Activated naive CD8-positive, alpha-beta T cell (primary cell): Measurements from ENCODE around the gene ATXN7L1.
A peak's percentile ranks its signal among the peaks of the same experiment; 100 is the strongest.

Experiments used
- H3K27ac Mint-ChIP-seq: one replicate; pipeline ENCODE4 v1.8.0; 2021; ENCODE audit warnings: mixed read lengths
- H3K27me3 Mint-ChIP-seq: one replicate; pipeline ENCODE4 v1.8.0; 2021; ENCODE audit warnings: mixed read lengths
- H3K36me3 Mint-ChIP-seq: one replicate; pipeline ENCODE4 v1.8.0; 2021; ENCODE audit warnings: mixed read lengths
- H3K4me1 Mint-ChIP-seq: one replicate; pipeline ENCODE4 v1.8.0; 2021; ENCODE audit warnings: low read depth, mixed read lengths
- H3K4me3 Mint-ChIP-seq: one replicate; pipeline ENCODE4 v1.8.0; 2021; ENCODE audit warnings: mild to moderate bottlenecking, mixed read lengths
- H3K9me3 Mint-ChIP-seq: one replicate; pipeline ENCODE4 v1.8.0; 2021; ENCODE audit warnings: low read depth, mixed read lengths

ATXN7L1 gene

GRCh38 chr7:105776986-105777910, 99.2 kb downstream of the ATXN7L1 start:
- Mint-ChIP-seq H3K27me3 (no peaks in the 10 kb centered on the region), H3K36me3 (peaks cover 7% of the 10 kb centered on the region), H3K27ac (no peak overlapping the region), H3K9me3 (no peaks in the 10 kb centered on the region), H3K4me1 (no peaks in the 10 kb centered on the region), H3K4me3 (no peak overlapping the region)

GRCh38 chr7:105776068-105776790, 100.2 kb downstream of the ATXN7L1 start:
- no peak overlapping the region for H3K4me3 Mint-ChIP-seq
- H3K4me1 Mint-ChIP-seq, result no peaks in the 10 kb centered on the region
- H3K9me3 Mint-ChIP-seq, result no peaks in the 10 kb centered on the region
- no peaks in the 10 kb centered on the region for H3K27me3 Mint-ChIP-seq
- peaks cover 12% of the 10 kb centered on the region for H3K36me3 Mint-ChIP-seq
- H3K27ac Mint-ChIP-seq, result no peak overlapping the region

- Mint-ChIP-seq H3K27me3 (no peaks in the 10 kb centered on the region), H3K4me3 (no peak overlapping the region), H3K27ac (no peak overlapping the region), H3K4me1 (no peaks in the 10 kb centered on the region), H3K9me3 (no peaks in the 10 kb centered on the region), H3K36me3 (peaks cover 12% of the 10 kb centered on the region)
These were observed 100.8 kb downstream of the ATXN7L1 start for GRCh38 chr7:105775580-105775979.

GRCh38 chr7:105773030-105773460, 103.4 kb downstream of the ATXN7L1 start:
- Mint-ChIP-seq H3K27me3 (no peaks in the 10 kb centered on the region), H3K9me3 (no peaks in the 10 kb centered on the region), H3K27ac (no peak overlapping the region), H3K4me3 (no peak overlapping the region), H3K36me3 (peaks cover 12% of the 10 kb centered on the region), H3K4me1 (no peaks in the 10 kb centered on the region)

- Mint-ChIP-seq H3K4me3 (no peak overlapping the region), H3K36me3 (peaks cover 10% of the 10 kb centered on the region), H3K9me3 (no peaks in the 10 kb centered on the region), H3K27ac (no peak overlapping the region), H3K4me1 (peaks cover 3% of the 10 kb centered on the region), H3K27me3 (no peaks in the 10 kb centered on the region)
These were observed 106.3 kb downstream of the ATXN7L1 start for GRCh38 chr7:105769901-105770628.

GRCh38 chr7:105768898-105769507, 107.4 kb downstream of the ATXN7L1 start:
- no peaks in the 10 kb centered on the region for H3K9me3 Mint-ChIP-seq
- H3K4me3 Mint-ChIP-seq, result no peak overlapping the region
- no peaks in the 10 kb centered on the region for H3K27me3 Mint-ChIP-seq
- no peak overlapping the region for H3K27ac Mint-ChIP-seq
- peaks cover 3% of the 10 kb centered on the region for H3K4me1 Mint-ChIP-seq
- H3K36me3 Mint-ChIP-seq, result peaks cover 10% of the 10 kb centered on the region

GRCh38 chr7:105768117-105768516, 108.3 kb downstream of the ATXN7L1 start:
- H3K27ac Mint-ChIP-seq, result no peak overlapping the region
- H3K9me3 Mint-ChIP-seq, result no peaks in the 10 kb centered on the region
- no peaks in the 10 kb centered on the region for H3K27me3 Mint-ChIP-seq
- no peak overlapping the region for H3K4me3 Mint-ChIP-seq
- H3K4me1 Mint-ChIP-seq, result peaks cover 3% of the 10 kb centered on the region
- H3K36me3 Mint-ChIP-seq, result peaks cover 10% of the 10 kb centered on the region

- no peak overlapping the region for H3K4me3 Mint-ChIP-seq
- H3K27me3 Mint-ChIP-seq, result no peaks in the 10 kb centered on the region
- H3K4me1 Mint-ChIP-seq, result peaks cover 12% of the 10 kb centered on the region
- H3K27ac Mint-ChIP-seq, result no peak overlapping the region
- H3K9me3 Mint-ChIP-seq, result no peaks in the 10 kb centered on the region
- peaks cover 6% of the 10 kb centered on the region for H3K36me3 Mint-ChIP-seq
These were observed 109.9 kb downstream of the ATXN7L1 start for GRCh38 chr7:105766421-105767073.

- Mint-ChIP-seq H3K36me3 (peaks cover 5% of the 10 kb centered on the region), H3K4me3 (no peak overlapping the region)
These were observed 110.6 kb downstream of the ATXN7L1 start for GRCh38 chr7:105765846-105766245.

GRCh38 chr7:105764506-105764905, 111.9 kb downstream of the ATXN7L1 start:
- Mint-ChIP-seq H3K4me3 (no peak overlapping the region), H3K4me1 (peaks cover 33% of the 10 kb centered on the region)

More at GRCh38 chr7:105765846-105766245, 110.6 kb downstream of the ATXN7L1 start:
- Mint-ChIP-seq H3K27me3 (no peaks in the 10 kb centered on the region), H3K4me1 (peaks cover 19% of the 10 kb centered on the region), H3K9me3 (no peaks in the 10 kb centered on the region), H3K27ac (no peak overlapping the region)

GRCh38 chr7:105760551-105761447, 115.6 kb downstream of the ATXN7L1 start:
- peak overlapping the region; percentile 42 for H3K4me3 Mint-ChIP-seq
- H3K4me1 Mint-ChIP-seq, result peaks cover 36% of the 10 kb centered on the region
- no peaks in the 10 kb centered on the region for H3K9me3 Mint-ChIP-seq
- no peak overlapping the region for H3K27ac Mint-ChIP-seq
- peaks cover 2% of the 10 kb centered on the region for H3K36me3 Mint-ChIP-seq
- H3K27me3 Mint-ChIP-seq, result no peaks in the 10 kb centered on the region

More at GRCh38 chr7:105764506-105764905, 111.9 kb downstream of the ATXN7L1 start:
- no peaks in the 10 kb centered on the region for H3K27me3 Mint-ChIP-seq
- H3K27ac Mint-ChIP-seq, result no peak overlapping the region
- peaks cover 5% of the 10 kb centered on the region for H3K36me3 Mint-ChIP-seq
- no peaks in the 10 kb centered on the region for H3K9me3 Mint-ChIP-seq

GRCh38 chr7:105759670-105760550, 116.5 kb downstream of the ATXN7L1 start:
- Mint-ChIP-seq H3K4me3 (peak overlapping the region; percentile 42), H3K27me3 (no peaks in the 10 kb centered on the region), H3K9me3 (no peaks in the 10 kb centered on the region), H3K27ac (no peak overlapping the region), H3K36me3 (peaks cover 2% of the 10 kb centered on the region), H3K4me1 (peaks cover 34% of the 10 kb centered on the region)
